Smooth muscle cell of the pulmonary artery (primary cell): ENCODE data around the gene CSN3. TPM values are rescaled to one million over a fixed set of nuclear protein-coding genes. Genes with fewer than 3 reads are reported as not detected.

ENCODE experiments used
- total RNA-seq: library from RNA; depleted of rRNA; stranded (reverse); fragments of >200 nt; gene quantifications from 2 replicates; pipeline ENCODE4 v1.2.3, GENCODE V29; 2014

Gene CSN3
- total RNA-seq: not detected in 2 replicates

GRCh38 chr4:70242297-70242696, at the start of gene CSN3:
Gene CSN3 (plus strand): TSS chr4:70242597. CDS start chr4:70244820, 2,223 bp downstream.

GRCh38 chr4:70195425-70195824, 47.0 kb upstream of the CSN3 start, which contains the start of gene ODAM:
Gene ODAM (plus strand): TSS chr4:70195725. CDS start chr4:70196544, 819 bp downstream.

DNA sequence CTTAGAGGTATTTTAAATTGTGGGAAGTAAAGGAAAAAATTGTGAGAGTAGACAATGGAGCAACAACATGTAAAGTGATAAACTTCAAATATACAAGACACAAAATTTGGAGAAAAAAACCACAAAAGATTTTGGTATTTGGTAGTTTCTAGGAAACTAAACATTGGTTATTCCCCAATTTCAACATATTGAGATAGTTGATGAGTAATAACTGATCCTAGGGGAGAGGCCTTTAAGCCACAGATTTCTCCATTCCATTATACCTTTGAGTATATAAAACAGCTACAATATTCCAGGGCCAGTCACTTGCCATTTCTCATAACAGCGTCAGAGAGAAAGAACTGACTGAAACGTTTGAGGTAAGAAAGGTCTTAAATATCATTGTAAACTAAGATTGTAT, 16.6 kb upstream of the CSN3 start, which contains the start of gene FDCSP:
FDCSP (plus strand) TSS at position 301 of the 400 bp plus-strand sequence. CDS start 5,071 bp downstream, outside the sequence.

Other genes with a start within 250 kb of the CSN3 start
- not detected in 2 replicates for gene STATH, start 246.6 kb upstream of the CSN3 start, total RNA-seq
- gene HTN3, start 214.1 kb upstream of the CSN3 start, total RNA-seq: not detected in 2 replicates
- not detected in 2 replicates for gene HTN1, start 192.2 kb upstream of the CSN3 start, total RNA-seq
- gene PRR27, start 88.4 kb upstream of the CSN3 start, total RNA-seq: not detected in 2 replicates
- not detected in 2 replicates for gene ODAM, start 46.9 kb upstream of the CSN3 start, total RNA-seq
- not detected in 2 replicates for gene FDCSP, start 16.5 kb upstream of the CSN3 start, total RNA-seq
- gene CABS1, start 92.4 kb downstream of the CSN3 start, total RNA-seq: not detected in 2 replicates
- gene SMR3A, start 118.2 kb downstream of the CSN3 start, total RNA-seq: not detected in 2 replicates
- gene SMR3B, start 140.5 kb downstream of the CSN3 start, total RNA-seq: not detected in 2 replicates
- not detected in 2 replicates for gene OPRPN, start 155.3 kb downstream of the CSN3 start, total RNA-seq
- not detected in 2 replicates for gene MUC7, start 229.6 kb downstream of the CSN3 start, total RNA-seq